AG08396 (cell line): ENCODE data around the gene NCBP3.
"Not testable (repeated sequence)": the region's sequence is repeated elsewhere in the genome, so short reads cannot be mapped to it uniquely, and the experiment has no call there.

Source experiments
- DNase-seq: peaks from one replicate; pipeline ENCODE4 v3.0.0; 2012; ENCODE audit warnings: low spot score, mixed read lengths

NCBP3 gene

GRCh38 chr17:3846437-3847164 lies 555 bp upstream of the NCBP3 start:
- DNase-seq = no peak

- no peak for DNase-seq
Measured at GRCh38 chr17:3845291-3845620, 790 bp downstream of the NCBP3 start.

GRCh38 chr17:3844556-3844955 lies 1.5 kb downstream of the NCBP3 start:
- DNase-seq = not testable (repeated sequence)

GRCh38 chr17:3843935-3844516 lies 2.0 kb downstream of the NCBP3 start:
- no peak for DNase-seq

- DNase-seq = no peak
Measured at GRCh38 chr17:3838206-3838605, 7.8 kb downstream of the NCBP3 start.

GRCh38 chr17:3836551-3836950 lies 9.5 kb downstream of the NCBP3 start:
- no peak for DNase-seq

GRCh38 chr17:3835410-3836229 lies 10.4 kb downstream of the NCBP3 start:
- no peak for DNase-seq

- DNase-seq = no peak
Measured at GRCh38 chr17:3834811-3835210, 11.2 kb downstream of the NCBP3 start.

- DNase-seq = no peak
Measured at GRCh38 chr17:3828852-3829232, 17.2 kb downstream of the NCBP3 start.

GRCh38 chr17:3828151-3828851 lies 17.7 kb downstream of the NCBP3 start:
- peak; percentile 41 for DNase-seq

GRCh38 chr17:3827124-3827773 lies 18.8 kb downstream of the NCBP3 start:
- DNase-seq = no peak

GRCh38 chr17:3826191-3826590 lies 19.9 kb downstream of the NCBP3 start:
- DNase-seq = no peak

- no peak for DNase-seq
Measured at GRCh38 chr17:3821101-3821500, 24.9 kb downstream of the NCBP3 start.

- no peak for DNase-seq
Measured at GRCh38 chr17:3818786-3819185, 27.3 kb downstream of the NCBP3 start.

- no peak for DNase-seq
Measured at GRCh38 chr17:3817851-3818605, 28.0 kb downstream of the NCBP3 start.

- no peak for DNase-seq
Measured at GRCh38 chr17:3815925-3816324, 30.1 kb downstream of the NCBP3 start.

GRCh38 chr17:3815122-3815521 lies 30.9 kb downstream of the NCBP3 start:
- no peak for DNase-seq

- DNase-seq = no peak
Measured at GRCh38 chr17:3814361-3814760, 31.7 kb downstream of the NCBP3 start.

GRCh38 chr17:3813171-3813570 lies 32.9 kb downstream of the NCBP3 start:
- no peak for DNase-seq

GRCh38 chr17:3812771-3813170 lies 33.3 kb downstream of the NCBP3 start:
- no peak for DNase-seq

- no peak for DNase-seq
Measured at GRCh38 chr17:3812284-3812683, 33.8 kb downstream of the NCBP3 start.
